MM.1S (cell line): ENCODE measurements around the gene TMEM109.

ENCODE experiments used
- DNase-seq: peaks from one replicate; pipeline ENCODE4 v3.0.0-alpha.2; 2015
- H2AFZ ChIP-seq: fragments of 300-600 bp; sonication (generic); 2 replicates; pipeline ENCODE4 v1.6.0; 2016; ENCODE audit warnings: antibody characterized with exemption, low read length
- H3F3A ChIP-seq: fragments of 300-600 bp; sonication (generic); 2 replicates; pipeline ENCODE4 v1.6.1; 2016; ENCODE audit warnings: mild to moderate bottlenecking, antibody characterized with exemption, low read length, moderate library complexity, mixed read lengths; ENCODE audit not compliant: insufficient read depth
- H3K27ac ChIP-seq: fragments of 300-600 bp; sonication (generic); 2 replicates; pipeline ENCODE4 v1.5.1; 2016; ENCODE audit warnings: mild to moderate bottlenecking, low read length
- H3K27me3 ChIP-seq: fragments of 300-600 bp; sonication (generic); replicated peaks from 2 replicates; pipeline ENCODE4 v1.6.0; 2016; ENCODE audit warnings: low read length; ENCODE audit not compliant: insufficient read depth
- H3K36me3 ChIP-seq: fragments of 300-600 bp; sonication (generic); replicated peaks from 2 replicates; pipeline ENCODE4 v1.6.1; 2016; ENCODE audit warnings: mild to moderate bottlenecking, low read length, mixed read lengths; ENCODE audit not compliant: insufficient read depth
- H3K4me1 ChIP-seq: fragments of 300-600 bp; sonication (generic); 2 replicates; pipeline ENCODE4 v1.6.1; 2016; ENCODE audit warnings: low read length, mixed read lengths
- H3K4me2 ChIP-seq: fragments of 300-600 bp; sonication (generic); 2 replicates; pipeline ENCODE4 v1.6.0; 2016; ENCODE audit warnings: low read depth, low read length
- H3K4me3 ChIP-seq: fragments of 300-600 bp; sonication (generic); 2 replicates; pipeline ENCODE4 v1.5.1; 2016; ENCODE audit warnings: low read length, mixed read lengths
- H3K79me2 ChIP-seq: fragments of 300-600 bp; sonication (generic); 2 replicates; pipeline ENCODE4 v1.6.1; 2016; ENCODE audit warnings: mixed run types, low read length, mixed read lengths
- H3K9ac ChIP-seq: fragments of 300-600 bp; sonication (generic); 2 replicates; pipeline ENCODE4 v1.6.1; 2016; ENCODE audit warnings: low read length, mixed read lengths
- H3K9me2 ChIP-seq: fragments of 300-600 bp; sonication (generic); replicated peaks from 2 replicates; pipeline ENCODE4 v1.6.1; 2016; ENCODE audit warnings: mild to moderate bottlenecking, low read length, mixed read lengths; ENCODE audit not compliant: insufficient read depth
- H3K9me3 ChIP-seq: fragments of 300-600 bp; sonication (generic); replicated peaks from 2 replicates; pipeline ENCODE4 v1.6.1; 2016; ENCODE audit warnings: mild to moderate bottlenecking, low read length, mixed read lengths; ENCODE audit not compliant: insufficient read depth
- H4K20me1 ChIP-seq: fragments of 300-600 bp; sonication (generic); 2 replicates; pipeline ENCODE4 v1.6.1; 2016; ENCODE audit warnings: mild to moderate bottlenecking, low read length, moderate library complexity, mixed read lengths; ENCODE audit not compliant: insufficient read depth
- CTCF ChIP-seq: fragments of 300-600 bp; sonication (generic); IDR thresholded peaks from 2 replicates; pipeline ENCODE4 v1.5.1; 2016; ENCODE audit warnings: antibody characterized with exemption, low read length, mixed read lengths
- EZH2 ChIP-seq: fragments of 300-600 bp; sonication (generic); optimal IDR thresholded peaks from 2 replicates; pipeline ENCODE3; 2017; ENCODE audit warnings: low read depth, mild to moderate bottlenecking, antibody characterized with exemption, low read length, mixed read lengths
- EZH2phosphoT487 ChIP-seq: fragments of 300-600 bp; sonication (generic); IDR thresholded peaks from 2 replicates; pipeline ENCODE4 v1.6.1; 2018; ENCODE audit warnings: antibody characterized with exemption, low read length

Gene TMEM109

GRCh38 chr11:60941371-60942119, 27.6 kb downstream of the TMEM109 start:
- Histone ChIP-seq H3K27ac (no peak overlapping the region), H3F3A (no peaks in the 10 kb centered on the region), H3K36me3 (no peaks in the 10 kb centered on the region), H3K9ac (no peak overlapping the region), H3K4me2 (no peak overlapping the region), H3K4me1 (no peaks in the 10 kb centered on the region), H3K9me3 (no peaks in the 10 kb centered on the region), H4K20me1 (no peaks in the 10 kb centered on the region), H3K4me3 (no peak overlapping the region), H2AFZ (no peak overlapping the region), H3K9me2 (no peaks in the 10 kb centered on the region), H3K79me2 (no peaks in the 10 kb centered on the region), H3K27me3 (peaks cover 7% of the 10 kb centered on the region)
- DNase-seq = no peak
- TF ChIP-seq EZH2phosphoT487 (no peak), CTCF (no peak), EZH2 (no peak)

- H3K27ac ChIP-seq = no peak overlapping the region
Measured at GRCh38 chr11:60942219-60942618, 28.3 kb downstream of the TMEM109 start.

GRCh38 chr11:60942970-60943565, 29.1 kb downstream of the TMEM109 start:
- H3K9ac ChIP-seq = no peak overlapping the region
- no peaks in the 10 kb centered on the region for H3K79me2 ChIP-seq
- no peak for DNase-seq
- H3K36me3 ChIP-seq = no peaks in the 10 kb centered on the region
- H3K27me3 ChIP-seq = no peaks in the 10 kb centered on the region
- H3K27ac ChIP-seq = no peak overlapping the region
- H3K9me3 ChIP-seq = no peaks in the 10 kb centered on the region
- H2AFZ ChIP-seq = no peak overlapping the region
- no peaks in the 10 kb centered on the region for H4K20me1 ChIP-seq
- H3K4me3 ChIP-seq = no peak overlapping the region
- H3K4me1 ChIP-seq = no peaks in the 10 kb centered on the region
- no peak overlapping the region for H3K4me2 ChIP-seq
- no peaks in the 10 kb centered on the region for H3F3A ChIP-seq
- TF ChIP-seq EZH2phosphoT487 (no peak), CTCF (no peak), EZH2 (no peak)
- H3K9me2 ChIP-seq = no peaks in the 10 kb centered on the region

More at GRCh38 chr11:60942219-60942618, 28.3 kb downstream of the TMEM109 start:
- no peak for DNase-seq
- no peaks in the 10 kb centered on the region for H3K9me3 ChIP-seq
- H3F3A ChIP-seq = no peaks in the 10 kb centered on the region
- H3K27me3 ChIP-seq = peaks cover 2% of the 10 kb centered on the region; the same call in 1 of the 2 replicates
- H3K79me2 ChIP-seq = no peaks in the 10 kb centered on the region
- H3K4me1 ChIP-seq = no peaks in the 10 kb centered on the region
- no peak overlapping the region for H2AFZ ChIP-seq
- TF ChIP-seq EZH2phosphoT487 (no peak), EZH2 (no peak), CTCF (no peak)
- no peaks in the 10 kb centered on the region for H3K36me3 ChIP-seq
- H3K4me3 ChIP-seq = no peak overlapping the region
- no peak overlapping the region for H3K4me2 ChIP-seq
- H4K20me1 ChIP-seq = no peaks in the 10 kb centered on the region
- H3K9ac ChIP-seq = no peak overlapping the region
- no peaks in the 10 kb centered on the region for H3K9me2 ChIP-seq
